Activated CD4-positive, alpha-beta T cell treated with anti-CD3 and anti-CD28 coated beads, Interleukin-2, amount 10 ng/mL, durations not matched to agents 24 days and 14 days (primary cell): ENCODE results near the gene ST6GAL1. TPM values are rescaled to one million over a fixed set of nuclear protein-coding genes. Genes with fewer than 3 reads are reported as not detected.
"Not testable (repeated sequence)": the region's sequence is repeated elsewhere in the genome, so short reads cannot be mapped to it uniquely, and the experiment has no call there.

ENCODE experiments used
- DNase-seq: peaks from one replicate; pipeline ENCODE4 v3.0.0; 2022
- H3K27ac Mint-ChIP-seq: one replicate; pipeline ENCODE4 v1.8.0; 2022; ENCODE audit warnings: mild to moderate bottlenecking, mixed read lengths
- H3K27me3 Mint-ChIP-seq: one replicate; pipeline ENCODE4 v1.8.0; 2022; ENCODE audit warnings: mixed read lengths
- H3K36me3 Mint-ChIP-seq: one replicate; pipeline ENCODE4 v1.8.0; 2022; ENCODE audit warnings: low read depth, mild to moderate bottlenecking, mixed read lengths
- H3K4me1 Mint-ChIP-seq: one replicate; pipeline ENCODE4 v1.8.0; 2021; ENCODE audit warnings: mixed read lengths
- H3K4me3 Mint-ChIP-seq: one replicate; pipeline ENCODE4 v1.8.0; 2022; ENCODE audit warnings: mild to moderate bottlenecking, moderate library complexity, mixed read lengths
- H3K9me3 Mint-ChIP-seq: one replicate; pipeline ENCODE4 v1.8.0; 2021; ENCODE audit warnings: mixed read lengths
- intact Hi-C: fragments of 100-400 bp; cut with micrococcal nuclease; formaldehyde crosslinking; loops from one replicate; pipeline ENCODE4 v1.15.1; 2023
- total RNA-seq: library from RNA; stranded (reverse); gene quantifications from 2 replicates; pipeline ENCODE4 v1.2.3, GENCODE V29; 2022

The ST6GAL1 gene, protein sequence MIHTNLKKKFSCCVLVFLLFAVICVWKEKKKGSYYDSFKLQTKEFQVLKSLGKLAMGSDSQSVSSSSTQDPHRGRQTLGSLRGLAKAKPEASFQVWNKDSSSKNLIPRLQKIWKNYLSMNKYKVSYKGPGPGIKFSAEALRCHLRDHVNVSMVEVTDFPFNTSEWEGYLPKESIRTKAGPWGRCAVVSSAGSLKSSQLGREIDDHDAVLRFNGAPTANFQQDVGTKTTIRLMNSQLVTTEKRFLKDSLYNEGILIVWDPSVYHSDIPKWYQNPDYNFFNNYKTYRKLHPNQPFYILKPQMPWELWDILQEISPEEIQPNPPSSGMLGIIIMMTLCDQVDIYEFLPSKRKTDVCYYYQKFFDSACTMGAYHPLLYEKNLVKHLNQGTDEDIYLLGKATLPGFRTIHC
- total RNA-seq, result 128 and 132 TPM in 2 replicates

DNA sequence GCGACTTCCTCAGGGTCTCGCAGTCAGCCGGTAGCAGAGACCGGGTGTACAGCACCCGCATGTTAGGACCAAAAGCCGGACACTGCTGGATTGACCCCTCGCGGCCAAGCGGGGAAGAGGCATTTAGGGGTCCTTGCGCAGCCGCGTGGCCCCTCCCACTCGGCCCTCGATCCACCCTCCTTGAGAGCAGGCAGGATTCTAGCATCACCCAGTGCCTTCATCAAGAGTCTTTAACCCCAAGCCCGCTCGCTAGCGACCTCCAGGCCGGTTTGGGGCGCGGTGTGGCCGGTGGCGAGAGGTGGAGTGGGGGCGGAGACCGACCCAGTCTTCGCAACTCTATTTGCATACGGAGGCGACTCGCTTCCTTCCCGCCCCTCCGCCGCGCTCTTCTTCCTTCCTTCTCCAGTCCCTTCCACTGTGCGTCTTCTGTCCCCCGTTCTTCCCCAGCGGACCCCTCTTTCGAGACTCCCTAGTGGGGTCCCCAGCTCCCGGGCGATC, at the start of gene ST6GAL1:
TSS of gene ST6GAL1 (plus strand) at position 384 of the 498 bp plus-strand sequence. CDS start 112,178 bp downstream, outside the sequence.
- peak within 1 kb of the TSS; percentile 98 for H3K27ac Mint-ChIP-seq
- DNase-seq, result peak; percentile 93
- intact Hi-C loops, result loop anchor here (1.0 to 10.0 kb wide), 8 partner anchors 48 to 363 kb away; partner anchors contain the start of genes EIF4A2, RPL39L and TBCCD1
- H3K9me3 Mint-ChIP-seq, result no peaks in the 10 kb centered on the region
- H3K36me3 Mint-ChIP-seq, result peaks cover 26% of the 10 kb centered on the region
- H3K4me3 Mint-ChIP-seq, result peak within 1 kb of the TSS; percentile 99
- no peaks in the 10 kb centered on the region for H3K27me3 Mint-ChIP-seq
- H3K4me1 Mint-ChIP-seq, result peaks cover 37% of the 10 kb centered on the region

DNA sequence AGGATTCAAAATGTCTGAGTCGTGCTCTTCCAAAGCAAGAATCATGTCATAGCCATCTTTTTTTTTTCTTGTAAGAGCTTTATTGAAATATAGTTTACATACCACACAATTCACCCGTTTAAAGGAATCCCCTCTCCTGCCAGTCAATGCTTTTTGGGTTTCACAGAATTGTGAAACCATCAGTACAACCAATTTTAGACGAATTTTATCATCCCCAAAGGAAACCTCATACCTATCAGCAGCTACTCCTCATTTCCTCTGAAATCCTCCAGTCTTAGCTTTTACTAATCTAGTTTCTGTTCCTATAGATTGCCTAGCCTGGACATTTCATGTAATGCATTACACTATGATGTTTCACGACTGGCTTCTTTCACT, 48.2 kb upstream of the ST6GAL1 start:
- Mint-ChIP-seq H3K36me3 (peaks cover 2% of the 10 kb centered on the region), H3K9me3 (peaks cover 3% of the 10 kb centered on the region), H3K27ac (peak overlapping the region; percentile 94), H3K4me3 (peak overlapping the region; percentile 67), H3K4me1 (peaks cover 53% of the 10 kb centered on the region), H3K27me3 (no peaks in the 10 kb centered on the region)
- intact Hi-C loops, result loop anchor here (1.0 to 10.0 kb wide), 7 partner anchors 27 to 923 kb away; partner anchors contain the start of gene ST6GAL1
- peak; percentile 59 for DNase-seq

DNA sequence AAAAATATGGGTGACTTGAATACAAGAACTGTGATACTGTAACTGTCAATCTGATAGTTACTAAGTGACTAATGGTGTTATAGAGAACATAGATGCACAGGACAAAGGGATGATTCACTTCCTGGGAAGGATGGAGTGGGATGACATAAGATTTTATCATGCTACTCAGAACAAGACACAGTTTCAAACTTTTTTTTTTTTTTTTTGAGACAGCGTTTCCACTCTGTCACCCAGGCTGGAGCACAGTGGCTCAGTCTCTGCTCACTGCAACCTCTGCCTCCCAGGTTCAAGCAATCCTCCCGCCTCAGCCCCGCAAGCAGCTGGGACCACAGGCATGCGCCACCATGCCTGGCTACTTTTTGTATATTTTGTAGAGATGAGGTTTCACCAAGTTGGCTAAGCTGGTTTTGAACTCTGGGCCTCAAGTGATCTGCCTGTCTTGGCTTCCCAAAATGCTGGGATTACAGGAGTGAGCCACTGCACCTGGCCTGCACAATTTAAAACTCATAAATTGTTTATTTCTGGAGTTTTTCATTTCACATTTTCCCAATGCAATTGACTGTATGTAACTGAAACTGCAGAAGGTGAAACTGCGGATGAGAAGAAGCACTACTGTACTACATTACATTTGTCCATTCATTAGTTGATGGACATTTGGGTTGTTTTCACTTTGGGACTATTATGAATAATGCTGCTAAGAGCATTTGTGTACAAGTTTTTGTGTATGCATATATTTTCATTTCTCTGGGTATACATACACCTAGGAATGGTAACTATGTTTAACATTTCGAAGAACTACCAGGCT, 47.2 kb upstream of the ST6GAL1 start:
- DNase-seq, result peak; percentile 80
- Mint-ChIP-seq H3K27ac (peak overlapping the region; percentile 89), H3K9me3 (peaks cover 3% of the 10 kb centered on the region), H3K4me3 (peak overlapping the region; percentile 52), H3K4me1 (peaks cover 53% of the 10 kb centered on the region), H3K27me3 (no peaks in the 10 kb centered on the region), H3K36me3 (peaks cover 2% of the 10 kb centered on the region)
- intact Hi-C loops, result loop anchor here (1.0 to 10.0 kb wide), 8 partner anchors 26 to 922 kb away; partner anchors contain the start of gene ST6GAL1

DNA sequence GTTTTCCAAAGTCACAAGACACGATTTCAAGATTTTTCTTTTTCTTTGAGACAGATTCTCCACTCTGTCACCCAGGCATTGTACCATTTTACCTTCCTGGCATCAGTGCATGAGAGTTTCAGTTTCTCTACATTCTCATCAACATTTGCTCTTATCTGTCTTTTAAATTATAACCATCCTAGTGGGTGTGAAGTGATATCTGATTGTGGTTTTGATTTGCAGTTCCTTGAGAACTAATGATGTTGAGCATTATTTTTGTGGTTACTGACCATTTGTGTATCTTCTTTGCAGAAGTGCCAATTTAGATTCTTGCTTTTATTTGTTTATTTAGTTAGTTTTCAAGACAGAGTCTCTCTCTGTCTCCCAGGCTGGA, 46.7 kb upstream of the ST6GAL1 start:
- Mint-ChIP-seq H3K4me3 (peak overlapping the region; percentile 52), H3K4me1 (peaks cover 53% of the 10 kb centered on the region)
- peak; percentile 57 for DNase-seq

DNA sequence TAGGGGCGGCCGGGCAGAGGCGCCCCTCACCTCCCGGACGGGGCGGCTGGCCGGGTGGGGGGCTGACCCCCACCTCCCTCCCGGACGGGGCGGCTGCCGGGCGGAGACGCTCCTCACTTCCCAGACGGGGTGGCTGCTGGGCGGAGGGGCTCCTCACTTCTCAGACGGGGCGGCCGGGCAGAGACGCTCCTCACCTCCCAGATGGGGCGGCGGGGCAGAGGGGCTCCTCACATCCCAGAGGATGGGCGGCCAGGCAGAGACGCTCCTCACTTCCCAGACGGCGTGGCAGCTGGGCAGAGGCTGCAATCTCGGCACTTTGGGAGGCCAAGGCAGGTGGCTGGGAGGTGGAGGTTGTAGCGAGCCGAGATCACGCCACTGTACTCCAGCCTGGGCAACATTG, 45.5 kb upstream of the ST6GAL1 start:
- DNase-seq, result peak; percentile 32
- not testable (repeated sequence) for H3K27me3 Mint-ChIP-seq, H3K27ac Mint-ChIP-seq, H3K4me3 Mint-ChIP-seq, H3K9me3 Mint-ChIP-seq, H3K36me3 Mint-ChIP-seq
- intact Hi-C loops, result loop anchor here (5.0 to 10.0 kb wide), 2 partner anchors 38 to 920 kb away; no protein-coding TSS in a partner anchor
- peaks cover 44% of the 10 kb centered on the region for H3K4me1 Mint-ChIP-seq

More for the DNA sequence above, 46.7 kb upstream of the ST6GAL1 start:
- Mint-ChIP-seq H3K9me3 (peaks cover 3% of the 10 kb centered on the region), H3K27me3 (peaks cover 3% of the 10 kb centered on the region), H3K27ac (peak overlapping the region; percentile 89), H3K36me3 (peaks cover 2% of the 10 kb centered on the region)
- intact Hi-C loops, result loop anchor here (1.0 to 10.0 kb wide), 3 partner anchors 36 to 921 kb away; no protein-coding TSS in a partner anchor

DNA sequence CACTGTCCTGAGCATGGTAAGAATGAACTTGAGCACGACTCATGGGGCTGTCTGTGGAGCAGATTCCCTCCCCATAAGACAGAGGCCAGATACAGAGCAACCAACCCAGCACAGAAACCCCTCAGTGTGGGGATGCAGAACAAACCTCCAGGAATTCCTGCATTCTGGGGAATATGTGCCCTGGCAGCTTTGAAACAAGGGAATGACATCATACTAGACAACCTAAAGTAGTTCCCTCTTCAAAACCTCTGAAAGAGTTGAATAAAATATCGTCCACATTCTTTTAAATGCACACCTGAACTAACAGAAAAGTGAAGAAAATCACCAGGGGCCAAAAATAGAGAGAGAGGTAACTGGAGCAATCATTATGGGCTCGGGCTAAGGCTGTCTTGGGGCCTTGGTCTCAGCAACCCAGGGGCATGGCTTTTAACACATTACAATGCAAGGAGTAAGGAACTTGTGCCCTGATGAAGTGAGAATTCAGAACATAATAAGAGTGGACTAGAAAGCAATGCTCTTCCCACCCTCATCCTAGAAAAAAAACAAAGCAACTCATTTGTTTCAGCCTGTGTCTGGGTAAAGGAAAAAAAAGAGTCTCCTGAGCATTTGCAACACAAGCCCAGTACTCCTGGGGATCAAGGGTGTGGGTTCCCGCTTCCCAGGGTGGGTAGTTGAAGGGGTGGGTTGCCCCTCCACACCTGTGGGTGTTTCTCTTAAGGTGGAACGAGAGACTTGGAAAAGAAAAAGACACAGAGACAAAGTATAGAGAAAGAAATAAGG, 43.9 kb upstream of the ST6GAL1 start:
- Mint-ChIP-seq H3K36me3 (no peaks in the 10 kb centered on the region), H3K27ac (peak overlapping the region; percentile 56), H3K9me3 (no peaks in the 10 kb centered on the region), H3K27me3 (peaks cover 4% of the 10 kb centered on the region), H3K4me3 (no peak overlapping the region), H3K4me1 (peaks cover 32% of the 10 kb centered on the region)
- DNase-seq, result peak; percentile 25
- intact Hi-C loops, result loop anchor here (10.0 kb wide), 1 partner anchor 918 kb away; no protein-coding TSS in a partner anchor

DNA sequence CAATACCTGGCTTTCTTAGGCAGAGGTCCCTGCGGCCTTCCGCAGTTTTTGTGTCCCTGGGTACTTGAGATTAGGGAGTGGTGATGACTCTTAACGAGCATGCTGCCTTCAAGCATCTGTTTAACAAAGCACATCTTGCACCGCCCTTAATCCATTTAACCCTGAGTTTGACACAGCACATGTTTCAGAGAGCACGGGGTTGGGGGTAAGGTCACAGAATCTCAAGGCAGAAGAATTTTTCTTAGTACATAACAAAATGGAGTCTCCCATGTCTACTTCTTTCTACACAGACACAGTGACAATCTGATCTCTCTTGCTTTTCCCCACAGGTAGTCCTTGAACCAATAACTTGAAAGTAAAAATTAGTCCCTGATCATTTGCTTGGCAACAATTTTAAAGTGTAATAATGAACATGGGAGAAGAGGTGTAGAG, 42.8 kb upstream of the ST6GAL1 start:
- H3K36me3 Mint-ChIP-seq, H3K27me3 Mint-ChIP-seq, H3K27ac Mint-ChIP-seq, H3K9me3 Mint-ChIP-seq, H3K4me3 Mint-ChIP-seq: not testable (repeated sequence)
- peaks cover 21% of the 10 kb centered on the region for H3K4me1 Mint-ChIP-seq
- intact Hi-C loops, result loop anchor here (10.0 kb wide), 1 partner anchor 917 kb away; no protein-coding TSS in a partner anchor
- DNase-seq, result peak; percentile 19

DNA sequence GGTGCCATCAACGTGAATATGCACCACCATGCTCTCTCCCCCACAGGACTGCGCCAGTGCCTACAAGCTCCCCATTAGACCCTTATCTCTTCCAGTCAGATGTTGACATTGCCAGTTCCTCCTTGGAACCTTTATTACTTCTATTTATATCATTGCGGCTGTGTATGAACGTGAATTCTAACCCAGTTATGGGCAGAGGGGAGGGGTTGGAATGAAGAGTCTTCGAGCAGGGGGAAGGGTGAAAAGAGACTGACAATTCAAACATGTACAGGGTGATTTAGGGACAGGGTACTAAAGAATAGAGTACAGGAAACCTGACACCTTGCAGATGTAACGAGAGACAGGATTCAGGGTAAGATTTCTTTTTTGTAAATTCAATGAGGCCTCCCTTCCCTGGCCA, 41.8 kb upstream of the ST6GAL1 start:
- Mint-ChIP-seq H3K36me3 (no peaks in the 10 kb centered on the region), H3K9me3 (no peaks in the 10 kb centered on the region), H3K27ac (no peak overlapping the region), H3K4me3 (no peak overlapping the region), H3K4me1 (peaks cover 14% of the 10 kb centered on the region), H3K27me3 (peaks cover 4% of the 10 kb centered on the region)
- DNase-seq, result no peak
- intact Hi-C loops, result loop anchor here (10.0 kb wide), 1 partner anchor 916 kb away; no protein-coding TSS in a partner anchor

DNA sequence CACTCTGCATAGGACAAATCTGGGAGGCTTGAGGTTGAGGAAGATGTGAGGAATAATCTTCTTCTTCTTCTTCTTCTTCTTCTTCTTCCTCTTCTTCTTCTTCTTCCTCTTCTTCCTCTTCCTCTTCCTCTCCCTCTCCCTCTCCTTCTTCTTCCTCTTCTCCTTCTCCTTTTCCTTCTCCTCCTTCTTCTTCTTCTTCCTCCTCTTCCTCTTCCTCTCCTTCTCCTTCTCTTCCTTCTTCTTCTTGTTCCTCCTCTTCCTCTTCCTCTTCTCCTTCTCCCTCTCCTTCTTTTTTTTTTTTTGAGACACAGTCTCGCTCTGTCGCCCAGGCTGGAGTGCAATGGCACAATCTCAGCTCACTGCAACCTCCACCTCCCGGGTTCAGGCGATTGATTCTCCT, 40.6 kb upstream of the ST6GAL1 start:
- H3K9me3 Mint-ChIP-seq, H3K36me3 Mint-ChIP-seq, DNase-seq, H3K27me3 Mint-ChIP-seq, H3K4me3 Mint-ChIP-seq, H3K27ac Mint-ChIP-seq: not testable (repeated sequence)
- intact Hi-C loops, result loop anchor here (10.0 kb wide), 1 partner anchor 915 kb away; no protein-coding TSS in a partner anchor
- H3K4me1 Mint-ChIP-seq, result peaks cover 10% of the 10 kb centered on the region

DNA sequence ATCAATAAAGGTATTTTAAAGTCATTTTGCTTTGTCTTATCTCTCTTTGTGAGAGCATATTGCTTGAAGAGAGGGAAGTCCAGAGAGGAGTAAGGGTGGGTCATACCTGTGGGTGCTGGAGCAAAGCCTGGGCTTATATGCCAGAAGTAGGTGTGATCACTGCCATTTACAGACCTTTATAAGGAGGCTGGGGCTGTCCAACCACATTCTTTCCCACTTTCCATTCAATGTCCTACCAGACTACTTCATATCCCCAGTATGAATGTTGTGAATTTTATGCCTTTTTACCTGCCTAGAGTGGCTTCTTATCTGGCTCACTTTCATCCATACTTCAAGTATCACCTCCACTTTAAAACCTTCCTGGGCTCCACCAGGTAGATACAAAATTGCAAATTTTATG, 39.4 kb upstream of the ST6GAL1 start:
- Mint-ChIP-seq H3K4me3 (no peak overlapping the region), H3K27ac (no peak overlapping the region), H3K36me3 (no peaks in the 10 kb centered on the region), H3K4me1 (peaks cover 5% of the 10 kb centered on the region), H3K27me3 (peaks cover 4% of the 10 kb centered on the region), H3K9me3 (no peaks in the 10 kb centered on the region)
- no peak for DNase-seq
- intact Hi-C loops, result no loop called here

DNA sequence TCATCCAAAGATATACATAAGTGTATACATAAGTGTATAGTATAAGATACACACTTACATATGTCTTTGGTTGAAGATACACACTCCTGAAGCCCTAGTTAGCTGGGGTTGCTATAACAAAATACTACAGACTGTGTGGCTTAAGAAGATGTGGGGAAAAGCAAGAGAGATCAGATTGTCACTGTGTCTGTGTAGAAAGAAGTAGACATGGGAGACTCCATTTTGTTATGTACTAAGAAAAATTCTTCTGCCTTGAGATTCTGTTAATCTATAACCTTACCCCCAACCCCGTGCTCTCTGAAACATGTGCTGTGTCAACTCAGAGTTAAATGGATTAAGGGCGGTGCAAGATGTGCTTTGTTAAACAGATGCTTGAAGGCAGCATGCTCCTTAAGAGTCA, 37.3 kb upstream of the ST6GAL1 start:
- DNase-seq, intact Hi-C loops, H3K27ac Mint-ChIP-seq, H3K9me3 Mint-ChIP-seq, H3K36me3 Mint-ChIP-seq, H3K27me3 Mint-ChIP-seq, H3K4me1 Mint-ChIP-seq, H3K4me3 Mint-ChIP-seq: not testable (repeated sequence)

DNA sequence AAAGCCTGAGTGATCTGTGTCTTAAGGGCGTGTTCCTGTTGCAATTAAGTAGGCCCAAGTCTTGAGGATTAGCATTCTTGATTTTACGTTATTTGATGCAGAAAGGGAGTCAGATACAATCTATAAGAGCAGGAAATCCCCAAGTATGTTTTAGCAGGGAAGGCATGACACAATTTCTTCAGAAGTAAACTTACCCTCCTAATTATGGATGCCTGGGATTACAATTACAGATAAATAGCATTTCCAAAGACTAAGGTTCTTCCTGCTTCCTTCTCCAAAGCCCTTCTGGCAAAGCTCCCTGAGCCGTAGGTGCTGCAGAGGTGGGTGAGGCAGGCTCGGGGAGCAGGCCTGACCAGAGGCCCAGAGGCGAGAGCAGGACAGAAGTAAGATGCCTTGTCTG, 34.9 kb upstream of the ST6GAL1 start:
- H3K27ac Mint-ChIP-seq, result no peak overlapping the region
- intact Hi-C loops, result no loop called here
- DNase-seq, result no peak
- H3K9me3 Mint-ChIP-seq, result no peaks in the 10 kb centered on the region
- no peak overlapping the region for H3K4me3 Mint-ChIP-seq
- no peaks in the 10 kb centered on the region for H3K36me3 Mint-ChIP-seq
- no peaks in the 10 kb centered on the region for H3K4me1 Mint-ChIP-seq
- H3K27me3 Mint-ChIP-seq, result no peaks in the 10 kb centered on the region

DNA sequence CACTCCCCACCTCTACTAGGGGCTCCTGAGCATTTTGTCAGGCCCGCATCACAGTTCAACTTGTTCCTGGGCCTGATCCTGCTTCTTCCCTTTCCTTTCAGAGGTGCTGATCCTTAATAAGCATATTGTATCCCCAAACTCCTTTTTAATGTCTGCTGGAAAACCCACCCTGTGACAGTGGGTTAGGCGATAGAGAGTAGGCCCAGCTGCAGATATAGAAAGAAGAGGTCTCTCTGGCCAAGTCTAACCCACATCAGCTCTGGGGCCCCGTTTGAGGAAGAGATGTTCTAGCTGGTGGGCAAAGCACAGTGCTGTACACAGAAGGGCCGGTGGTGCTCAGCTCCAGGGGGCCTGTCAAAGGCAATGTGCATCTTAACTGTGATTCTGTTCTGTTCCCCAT, 34.3 kb upstream of the ST6GAL1 start:
- Mint-ChIP-seq H3K4me1 (peaks cover 4% of the 10 kb centered on the region), H3K36me3 (no peaks in the 10 kb centered on the region), H3K9me3 (no peaks in the 10 kb centered on the region), H3K4me3 (no peak overlapping the region), H3K27me3 (no peaks in the 10 kb centered on the region), H3K27ac (no peak overlapping the region)
- intact Hi-C loops, result no loop called here
- DNase-seq, result no peak
